ENCODE data around the gene TNIK. TPM values are rescaled to one million over a fixed set of nuclear protein-coding genes. Genes with fewer than 3 reads are reported as not detected.

The TNIK gene
- polyA plus RNA-seq, 1 of the 3 experiments (the other 2 are of a cell fraction): 19.4 TPM

DNA sequence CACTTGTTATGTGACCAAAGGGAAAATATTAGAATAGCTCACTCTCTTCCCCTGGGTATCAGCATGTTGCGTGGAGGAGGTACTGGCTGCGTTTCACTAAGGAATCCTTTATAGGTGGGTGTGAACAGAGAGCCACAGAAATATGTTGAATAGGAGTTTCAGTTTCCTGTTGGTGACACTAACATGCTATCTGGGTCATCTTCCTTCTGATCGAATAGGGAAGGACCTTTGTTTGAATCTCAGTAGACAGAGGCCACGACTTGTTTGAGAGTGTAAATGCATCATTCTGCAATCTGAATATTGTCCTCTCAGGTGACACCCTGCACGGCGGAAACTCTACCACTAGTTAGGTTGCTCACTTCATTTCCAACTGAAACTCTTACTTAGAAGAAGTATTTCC lies 275.8 kb downstream of the TNIK start (continued):
- TF ChIP-seq, protein P1, sequence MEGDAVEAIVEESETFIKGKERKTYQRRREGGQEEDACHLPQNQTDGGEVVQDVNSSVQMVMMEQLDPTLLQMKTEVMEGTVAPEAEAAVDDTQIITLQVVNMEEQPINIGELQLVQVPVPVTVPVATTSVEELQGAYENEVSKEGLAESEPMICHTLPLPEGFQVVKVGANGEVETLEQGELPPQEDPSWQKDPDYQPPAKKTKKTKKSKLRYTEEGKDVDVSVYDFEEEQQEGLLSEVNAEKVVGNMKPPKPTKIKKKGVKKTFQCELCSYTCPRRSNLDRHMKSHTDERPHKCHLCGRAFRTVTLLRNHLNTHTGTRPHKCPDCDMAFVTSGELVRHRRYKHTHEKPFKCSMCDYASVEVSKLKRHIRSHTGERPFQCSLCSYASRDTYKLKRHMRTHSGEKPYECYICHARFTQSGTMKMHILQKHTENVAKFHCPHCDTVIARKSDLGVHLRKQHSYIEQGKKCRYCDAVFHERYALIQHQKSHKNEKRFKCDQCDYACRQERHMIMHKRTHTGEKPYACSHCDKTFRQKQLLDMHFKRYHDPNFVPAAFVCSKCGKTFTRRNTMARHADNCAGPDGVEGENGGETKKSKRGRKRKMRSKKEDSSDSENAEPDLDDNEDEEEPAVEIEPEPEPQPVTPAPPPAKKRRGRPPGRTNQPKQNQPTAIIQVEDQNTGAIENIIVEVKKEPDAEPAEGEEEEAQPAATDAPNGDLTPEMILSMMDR (IDR thresholded peaks at IDR 0.05): no peak

DNA sequence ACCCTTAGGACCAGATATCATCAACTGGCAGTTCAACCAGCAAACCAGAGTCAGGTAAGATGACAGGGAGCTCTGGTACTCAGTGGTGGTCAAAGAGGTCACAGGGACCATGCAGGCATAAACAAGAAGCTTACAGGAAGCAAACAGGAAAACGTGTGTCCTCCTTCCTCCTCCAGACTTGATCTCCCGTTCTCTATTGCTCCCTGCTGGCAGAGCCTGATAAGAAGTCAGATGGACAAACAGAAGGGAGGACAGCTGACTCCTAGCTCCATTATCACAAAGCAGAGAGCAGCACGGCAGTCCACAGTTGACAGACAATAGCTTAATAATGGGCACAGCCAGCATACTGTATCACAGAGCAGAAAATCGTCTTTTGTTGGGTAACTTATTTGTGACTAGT lies 277.2 kb downstream of the TNIK start:
- Histone ChIP-seq H4K20me1 (ENCODE audit: insufficient read depth) (no peaks in the 10 kb centered on the region), H3K4me3 (ENCODE audit: low read depth in 2 of 2, low read length in 1 of 2) (no peak overlapping the region), H3K36me3 (replicated peaks in 1 of 2; ENCODE audit: control insufficient read depth in 1 of 2, insufficient read depth in 2 of 2, low read length in 1 of 2) (peaks cover 0 to 20% of the 10 kb centered on the region in 2 experiments), H3K9ac (no peak overlapping the region), H3K4me2 (no peak overlapping the region), H3K4me1 (ENCODE audit: control insufficient read depth in 1 of 2, insufficient read depth in 2 of 2, low read depth in 1 of 2, low read length in 1 of 2) (no peaks in the 10 kb centered on the region), H3K27me3 (ENCODE audit: insufficient read depth) (no peaks in the 10 kb centered on the region), H3K79me2 (ENCODE audit: insufficient read depth) (no peaks in the 10 kb centered on the region), H3K9me3 (no peaks in the 10 kb centered on the region), H2AFZ (ENCODE audit: low read depth) (no peak overlapping the region), H3K9me2 (no peaks in the 10 kb centered on the region), H3F3A (replicated peaks; ENCODE audit: insufficient read depth) (peaks cover 3% of the 10 kb centered on the region), H3K27ac (ENCODE audit: low read depth in 2 of 2, low read length in 1 of 2) (no peak overlapping the region)
- DNase-seq: no peak
- ChIA-PET CTCF (interaction anchor here (1.4 to 2.8 kb wide), 2 partner anchors 16 to 383 kb away, joined by 3 to 11 read pairs; no protein-coding TSS in a partner anchor), POLR2A (no interaction called here)
- 73% methylated on average over 4 of the region's 4 CpGs for whole genome bisulfite sequencing (ENCODE audit: low lambda C conversion rate)
- TF ChIP-seq RAD21 (IDR thresholded peaks at IDR 0.05; ENCODE audit: low read length): peak; percentile 21; the same call in 1 of the 2 replicates
- no peak for TF ChIP-seq POLR2AphosphoS5 (IDR thresholded peaks at IDR 0.05; ENCODE audit: low read depth, low read length)

DNA sequence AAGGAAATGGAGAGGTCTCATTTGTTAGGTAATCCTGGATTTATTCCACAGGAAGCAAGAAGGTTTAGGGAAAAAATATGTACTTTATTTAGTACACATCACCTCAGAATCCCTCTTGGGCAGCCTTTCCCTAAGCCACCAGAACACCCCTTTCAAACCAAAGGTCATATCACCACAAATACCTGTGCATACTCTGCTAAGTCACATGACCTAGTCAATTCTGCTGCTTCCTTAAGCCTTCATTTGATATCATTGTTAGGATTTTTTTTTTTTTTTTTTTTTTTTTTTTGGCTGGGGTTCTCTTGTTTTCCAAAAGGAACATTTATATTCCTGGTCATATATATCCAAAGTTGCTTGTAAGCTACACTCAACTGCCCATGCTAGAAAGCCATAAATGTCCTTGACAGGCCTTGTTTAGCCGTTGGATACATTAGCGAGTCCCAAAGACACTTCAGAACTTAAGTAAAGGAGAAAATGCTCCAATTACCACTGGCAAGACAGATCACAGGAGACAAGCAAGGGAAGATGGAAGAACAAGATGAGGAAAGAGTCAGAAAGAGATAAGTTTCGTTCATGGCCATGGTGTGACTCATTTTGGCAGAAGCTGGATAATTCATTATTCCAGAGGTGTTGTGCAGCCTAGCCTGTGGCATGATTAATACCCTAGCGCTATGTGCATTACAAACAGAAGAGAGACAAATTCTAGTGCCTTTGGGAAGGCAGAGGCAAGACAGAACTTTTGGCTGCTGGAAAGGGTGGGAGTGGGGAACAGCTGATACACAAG lies 278.1 kb downstream of the TNIK start:
- no peak for DNase-seq
- ChIA-PET POLR2A (no interaction called here), CTCF (interaction anchor here (1.4 to 2.8 kb wide), 2 partner anchors 17 to 384 kb away, joined by 3 to 11 read pairs; no protein-coding TSS in a partner anchor)
- no peak overlapping the region for H3K4me3 ChIP-seq (ENCODE audit: low read depth in 2 of 2, low read length in 1 of 2)
- H3F3A ChIP-seq (replicated peaks; ENCODE audit: insufficient read depth): peaks cover 3% of the 10 kb centered on the region
- H4K20me1 ChIP-seq (ENCODE audit: insufficient read depth): no peaks in the 10 kb centered on the region
- WGBS (ENCODE audit: low lambda C conversion rate): 89% methylated on average over 4 of the region's 4 CpGs
- no peak overlapping the region for H2AFZ ChIP-seq (ENCODE audit: low read depth)
- H3K9me2 ChIP-seq: no peaks in the 10 kb centered on the region
- H3K9me3 ChIP-seq: no peaks in the 10 kb centered on the region
- H3K27ac ChIP-seq (ENCODE audit: low read depth in 2 of 2, low read length in 1 of 2): no peak overlapping the region
- TF ChIP-seq JUND (IDR thresholded peaks at IDR 0.05): no peak
- no peak for TF ChIP-seq GABPA (IDR thresholded peaks at IDR 0.05; ENCODE audit: low read depth)
- no peak for TF ChIP-seq SIN3A (IDR thresholded peaks at IDR 0.05; ENCODE audit: borderline replicate concordance, low read depth, low read length)
- TF ChIP-seq, protein P2, sequence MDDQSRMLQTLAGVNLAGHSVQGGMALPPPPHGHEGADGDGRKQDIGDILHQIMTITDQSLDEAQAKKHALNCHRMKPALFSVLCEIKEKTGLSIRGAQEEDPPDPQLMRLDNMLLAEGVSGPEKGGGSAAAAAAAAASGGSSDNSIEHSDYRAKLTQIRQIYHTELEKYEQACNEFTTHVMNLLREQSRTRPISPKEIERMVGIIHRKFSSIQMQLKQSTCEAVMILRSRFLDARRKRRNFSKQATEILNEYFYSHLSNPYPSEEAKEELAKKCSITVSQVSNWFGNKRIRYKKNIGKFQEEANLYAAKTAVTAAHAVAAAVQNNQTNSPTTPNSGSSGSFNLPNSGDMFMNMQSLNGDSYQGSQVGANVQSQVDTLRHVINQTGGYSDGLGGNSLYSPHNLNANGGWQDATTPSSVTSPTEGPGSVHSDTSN (IDR thresholded peaks at IDR 0.05): no peak
- TF ChIP-seq TEAD4 (IDR thresholded peaks at IDR 0.05; ENCODE audit: borderline replicate concordance, insufficient read depth): no peak
- no peak for TF ChIP-seq FOXM1 (IDR thresholded peaks at IDR 0.05; ENCODE audit: low read depth)
- TF ChIP-seq FOXJ3 (CRISPR knock-in tag; IDR thresholded peaks at IDR 0.05): no peak
- TF ChIP-seq ELF1 (IDR thresholded peaks at IDR 0.05): no peak
- TF ChIP-seq TCF12 (IDR thresholded peaks at IDR 0.05): no peak
- TF ChIP-seq MXI1 (IDR thresholded peaks at IDR 0.05; ENCODE audit: low read depth, low read length): no peak
- no peak for TF ChIP-seq FOSL2 (IDR thresholded peaks at IDR 0.05; ENCODE audit: borderline replicate concordance, low read depth)
- no peak for TF ChIP-seq NRF1 (IDR thresholded peaks at IDR 0.05; ENCODE audit: low read depth, low read length)
- TF ChIP-seq YY1 (IDR thresholded peaks at IDR 0.05; ENCODE audit: low read depth): no peak
- no peak for TF ChIP-seq CHD2 (IDR thresholded peaks at IDR 0.05; ENCODE audit: low read length, partially characterized antibody)
- H3K36me3 ChIP-seq (replicated peaks in 1 of 2; ENCODE audit: control insufficient read depth in 1 of 2, insufficient read depth in 2 of 2, low read length in 1 of 2): peaks cover 2 to 20% of the 10 kb centered on the region in 2 experiments
- no peak overlapping the region for H3K9ac ChIP-seq
- H3K4me1 ChIP-seq (ENCODE audit: control insufficient read depth in 1 of 2, insufficient read depth in 2 of 2, low read depth in 1 of 2, low read length in 1 of 2): peaks cover 0 to 5% of the 10 kb centered on the region in 2 experiments; a peak in 1 of 4 replicates
- H3K79me2 ChIP-seq (ENCODE audit: insufficient read depth): no peaks in the 10 kb centered on the region
- H3K27me3 ChIP-seq (ENCODE audit: insufficient read depth): no peaks in the 10 kb centered on the region
- no peak overlapping the region for H3K4me2 ChIP-seq
